Activated CD8-positive, alpha-beta memory T cell treated with anti-CD3 and anti-CD28 coated beads for 36 hours (primary cell): ENCODE results near the gene TRIM50. TPM values are rescaled to one million over a fixed set of nuclear protein-coding genes. Genes with fewer than 3 reads are reported as not detected.
"Not testable (repeated sequence)": the region's sequence is repeated elsewhere in the genome, so short reads cannot be mapped to it uniquely, and the experiment has no call there.

Source experiments
- CTCF ChIA-PET: fragments of 350-600 bp; sonication (Branson Sonifier 250); formaldehyde crosslinking; loops from one replicate; lab custom pipeline; 2021; ENCODE audit warnings: antibody characterized with exemption; lab: Charles Lee
- POLR2A ChIA-PET: fragments of 350-600 bp; sonication (Branson Sonifier 250); formaldehyde crosslinking; loops from one replicate; lab custom pipeline; 2021; ENCODE audit warnings: antibody characterized with exemption; lab: Charles Lee
- total RNA-seq, 2 experiments: library from RNA; stranded (reverse); gene quantifications; one replicate each; pipeline ENCODE4 v1.2.3, GENCODE V29; 2021

TRIM50 gene
- total RNA-seq, 2 experiments from 2014 or later = not detected

DNA sequence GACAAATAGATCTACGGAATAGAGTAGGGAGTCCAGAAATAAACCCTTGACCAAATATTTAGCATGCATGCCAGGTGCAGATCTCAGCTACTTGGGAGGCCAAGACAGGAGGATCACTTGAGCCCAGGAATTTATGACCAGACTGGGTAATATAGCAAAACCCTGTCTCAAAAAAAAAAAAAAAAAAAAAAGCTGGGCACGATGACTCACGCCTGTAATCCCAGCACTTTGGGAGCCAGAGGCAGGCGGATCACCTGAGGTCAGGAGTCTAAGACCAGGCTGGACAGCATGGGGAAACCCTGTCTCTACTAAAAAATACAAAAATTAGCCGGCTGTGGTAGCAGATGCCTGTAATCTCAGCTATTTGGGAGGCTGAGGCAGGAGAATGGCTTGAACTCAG, 50.7 kb downstream of the TRIM50 start:
- CTCF ChIA-PET = not testable (repeated sequence)

DNA sequence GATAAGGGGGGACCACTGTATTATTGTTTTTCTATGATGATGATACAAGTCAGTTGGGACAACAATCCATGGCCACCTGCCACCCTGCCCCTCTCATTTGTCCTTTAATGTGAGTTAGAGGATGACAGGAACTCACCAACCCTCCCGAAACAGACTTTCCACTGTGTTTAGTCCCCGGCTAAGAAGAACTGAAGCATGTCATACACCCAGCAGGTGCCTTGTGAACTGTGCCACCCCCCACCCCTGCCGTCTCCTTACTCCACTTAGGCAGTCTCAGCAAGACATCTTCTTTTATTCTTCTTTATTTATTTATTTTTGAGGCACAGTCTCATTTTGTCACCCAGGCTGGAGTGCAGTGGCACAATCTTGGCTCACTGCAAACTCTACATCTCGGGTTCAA, 60.1 kb downstream of the TRIM50 start:
- CTCF ChIA-PET, POLR2A ChIA-PET: not testable (repeated sequence)

More for the DNA sequence above, 50.7 kb downstream of the TRIM50 start:
- POLR2A ChIA-PET = not testable (repeated sequence)

DNA sequence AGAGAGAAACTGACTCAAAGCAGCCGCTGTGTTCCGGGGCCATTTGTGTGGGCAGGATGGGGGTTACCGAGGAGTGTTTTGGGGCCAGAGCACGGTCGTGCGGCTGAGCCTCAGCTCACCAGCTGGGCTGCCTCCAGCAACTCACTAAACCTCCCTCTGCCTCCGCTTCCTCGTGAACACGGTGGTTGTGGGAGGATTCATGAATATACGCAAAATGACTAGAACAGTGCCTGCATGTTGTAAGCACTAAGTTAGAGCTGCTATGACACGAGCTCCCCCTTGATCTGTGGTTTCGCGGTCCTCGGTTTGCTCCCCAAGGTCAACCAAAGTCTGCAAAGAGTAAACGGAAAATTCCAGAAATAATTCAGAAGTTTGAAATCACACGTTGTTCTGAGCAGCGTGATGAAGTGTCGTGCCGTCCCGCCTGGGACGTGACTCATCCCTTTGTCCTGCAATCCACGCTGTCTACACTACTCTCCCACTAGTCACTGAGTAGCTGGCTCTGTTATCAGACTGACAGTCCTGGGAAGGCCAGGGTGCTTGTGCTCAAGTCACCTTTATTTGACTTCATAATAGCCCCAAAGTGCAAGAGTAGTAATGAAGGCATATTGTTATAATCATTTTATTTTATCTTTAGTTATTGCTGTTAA, 61.0 kb downstream of the TRIM50 start:
- CTCF ChIA-PET, POLR2A ChIA-PET: not testable (repeated sequence)

Other genes starting within 250 kb of the TRIM50 start
- gene SPDYE9, start 242.0 kb downstream of the TRIM50 start, total RNA-seq = not detected
- gene NSUN5, start 19.3 kb downstream of the TRIM50 start, total RNA-seq = 10 to 100 TPM; 64.2 to 68.0 TPM
- gene FKBP6, start 79 bp upstream of the TRIM50 start, total RNA-seq = not detected
- under 1 TPM; 0.34 to 0.38 TPM for gene FZD9, start 105.7 kb upstream of the TRIM50 start, total RNA-seq
- 100 to 1,000 TPM; 115 TPM for gene BAZ1B, start 194.2 kb upstream of the TRIM50 start, total RNA-seq
- 10 to 100 TPM; 68.7 to 71.4 TPM for gene BCL7B, start 229.6 kb upstream of the TRIM50 start, total RNA-seq